Measurements from ENCODE around the gene FRMD4A. TPM values are rescaled to one million over a fixed set of nuclear protein-coding genes. Genes with fewer than 3 reads are reported as not detected.

The FRMD4A gene
- total RNA-seq, 1 experiment from 2014 or later = 19.6 TPM

GRCh38 chr10:13683017-13683416 lies 647.7 kb downstream of the FRMD4A start:
- Histone ChIP-seq H2BK12ac (ENCODE audit: insufficient read length, low read depth, low read length) (no peak overlapping the region), H2BK120ac (ENCODE audit: low read depth, low read length, poor library complexity, severe bottlenecking) (no peak overlapping the region), H4K91ac (ENCODE audit: insufficient read length, low read depth, low read length) (no peak overlapping the region), H4K20me1 (ENCODE audit: control insufficient read depth, insufficient read depth, insufficient read length) (no peaks in the 10 kb centered on the region), H3K4me1 (ENCODE audit: insufficient read depth, low read length) (no peaks in the 10 kb centered on the region), H2BK20ac (ENCODE audit: low read depth, low read length, poor library complexity, severe bottlenecking) (no peak overlapping the region), H3K9ac (ENCODE audit: extremely low read depth, insufficient read length, low read length) (no peak overlapping the region), H2BK5ac (ENCODE audit: insufficient read length, low read length) (no peak overlapping the region), H3K79me2 (ENCODE audit: insufficient read depth, low read length) (no peaks in the 10 kb centered on the region), H4K8ac (replicated peaks; ENCODE audit: insufficient read length, low read depth, low read length) (no peak overlapping the region), H3K27me3 (ENCODE audit: insufficient read depth, low read length) (no peaks in the 10 kb centered on the region), H3K23me2 (ENCODE audit: insufficient read length, low read depth, low read length, poor library complexity, severe bottlenecking) (no peaks in the 10 kb centered on the region), H3K4me2 (ENCODE audit: insufficient read depth, insufficient read length, low read length) (no peak overlapping the region), H3K27ac (ENCODE audit: insufficient read length, low read depth, low read length) (no peak overlapping the region), H3K9me3 (ENCODE audit: control insufficient read depth, low read depth, low read length) (no peaks in the 10 kb centered on the region), H3K56ac (ENCODE audit: insufficient read length, low read depth, low read length) (no peak overlapping the region), H3K23ac (ENCODE audit: insufficient read length, low read depth, low read length) (no peak overlapping the region), H3K14ac (ENCODE audit: insufficient read depth, low read length) (no peak overlapping the region), H3K18ac (ENCODE audit: insufficient read length, low read depth, low read length) (no peak overlapping the region), H4K5ac (ENCODE audit: insufficient read length, low read depth, low read length) (no peak overlapping the region), H2BK15ac (ENCODE audit: low read depth, low read length) (no peak overlapping the region), H3K79me1 (ENCODE audit: insufficient read depth, low read depth, low read length, poor library complexity, severe bottlenecking) (no peaks in the 10 kb centered on the region), H3T11ph (ENCODE audit: low read length) (no peak overlapping the region), H2AFZ (ENCODE audit: low read length) (no peak overlapping the region), H3K4ac (ENCODE audit: low read depth, low read length) (no peak overlapping the region), H2AK5ac (ENCODE audit: insufficient read length, low read length) (no peak overlapping the region)
- WGBS (ENCODE audit: extremely low coverage, insufficient read length, low lambda C conversion rate) = no CpG with 5 or more reads among the region's 13 CpGs
- Mint-ChIP-seq H3K9me3 (no peaks in the 10 kb centered on the region), H3K27ac (no peak overlapping the region), H3K36me3 (ENCODE audit: insufficient read depth in 1 of 3, low read depth in 3 of 3) (peaks cover 7 to 17% (median 10%) of the 10 kb centered on the region in 3 experiments; a peak in 5 of 7 replicates), H3K4me3 (no peak overlapping the region), H3K27me3 (ENCODE audit: low read depth) (no peaks in the 10 kb centered on the region), H3K4me1 (peaks cover 0 to 6% of the 10 kb centered on the region in 2 experiments; a peak in 3 of 4 replicates)
- no peak for TF ChIP-seq CTCF (conservative IDR thresholded peaks at IDR 0.05)
- no peak for DNase-seq

All from H9 (cell line).